ENCODE results near the gene C1orf105. TPM values are rescaled to one million over a fixed set of nuclear protein-coding genes. Genes with fewer than 3 reads are reported as not detected.

Gene C1orf105
- total RNA-seq, 1 donor from 2014 or later = 6.5 TPM

- DNase-seq (ENCODE audit: low spot score) = peak; percentile 80
- intact Hi-C loops (cut with DNase I) = loop anchor here (2.0 to 10.0 kb wide), 2 partner anchors 269 to 445 kb away; no protein-coding TSS in a partner anchor
These were observed 29.4 kb downstream of the C1orf105 start for GRCh38 chr1:172449585-172450523.

GRCh38 chr1:172450524-172450885 lies 30.0 kb downstream of the C1orf105 start:
- DNase-seq (ENCODE audit: low spot score) = no peak
- intact Hi-C loops (cut with DNase I) = loop anchor here (2.0 kb wide), 1 partner anchor 268 kb away; no protein-coding TSS in a partner anchor

GRCh38 chr1:172451002-172451443 lies 30.5 kb downstream of the C1orf105 start:
- intact Hi-C loops (cut with DNase I) = loop anchor here (2.0 kb wide), 1 partner anchor 268 kb away; no protein-coding TSS in a partner anchor
- DNase-seq (ENCODE audit: low spot score) = no peak

- intact Hi-C loops (cut with DNase I) = no loop called here
- DNase-seq (ENCODE audit: low spot score) = no peak
These were observed 32.2 kb downstream of the C1orf105 start for GRCh38 chr1:172452536-172453152.

GRCh38 chr1:172453153-172453545 lies 32.7 kb downstream of the C1orf105 start:
- DNase-seq (ENCODE audit: low spot score) = no peak
- intact Hi-C loops (cut with DNase I) = no loop called here

GRCh38 chr1:172453607-172454006 lies 33.1 kb downstream of the C1orf105 start:
- intact Hi-C loops (cut with DNase I) = no loop called here
- no peak for DNase-seq (ENCODE audit: low spot score)

- intact Hi-C loops (cut with DNase I) = no loop called here
- DNase-seq (ENCODE audit: low spot score) = no peak
These were observed 35.0 kb downstream of the C1orf105 start for GRCh38 chr1:172455451-172455850.

- no peak for DNase-seq (ENCODE audit: low spot score)
- intact Hi-C loops (cut with DNase I) = no loop called here
These were observed 35.9 kb downstream of the C1orf105 start for GRCh38 chr1:172456344-172456769.

GRCh38 chr1:172457479-172458130 lies 37.1 kb downstream of the C1orf105 start:
- intact Hi-C loops (cut with DNase I) = no loop called here
- no peak for DNase-seq (ENCODE audit: low spot score)

- intact Hi-C loops (cut with DNase I) = no loop called here
- DNase-seq (ENCODE audit: low spot score) = no peak
These were observed 39.7 kb downstream of the C1orf105 start for GRCh38 chr1:172460177-172460576.

GRCh38 chr1:172460887-172461315 lies 40.4 kb downstream of the C1orf105 start:
- intact Hi-C loops (cut with DNase I) = no loop called here
- no peak for DNase-seq (ENCODE audit: low spot score)

GRCh38 chr1:172465617-172466016 lies 45.1 kb downstream of the C1orf105 start:
- intact Hi-C loops (cut with DNase I) = no loop called here
- no peak for DNase-seq (ENCODE audit: low spot score)

- DNase-seq (ENCODE audit: low spot score) = no peak
- intact Hi-C loops (cut with DNase I) = no loop called here
These were observed 46.4 kb downstream of the C1orf105 start for GRCh38 chr1:172466795-172467407.

GRCh38 chr1:172467446-172467845 lies 47.0 kb downstream of the C1orf105 start:
- intact Hi-C loops (cut with DNase I) = no loop called here
- DNase-seq (ENCODE audit: low spot score) = no peak

GRCh38 chr1:172468296-172468695 lies 47.8 kb downstream of the C1orf105 start:
- no peak for DNase-seq (ENCODE audit: low spot score)
- intact Hi-C loops (cut with DNase I) = no loop called here

- intact Hi-C loops (cut with DNase I) = no loop called here
- no peak for DNase-seq (ENCODE audit: low spot score)
These were observed 49.2 kb downstream of the C1orf105 start for GRCh38 chr1:172469717-172470116.

- no peak for DNase-seq (ENCODE audit: low spot score)
- intact Hi-C loops (cut with DNase I) = no loop called here
These were observed 49.7 kb downstream of the C1orf105 start for GRCh38 chr1:172470149-172470548.

GRCh38 chr1:172471666-172472065 lies 51.2 kb downstream of the C1orf105 start:
- no peak for DNase-seq (ENCODE audit: low spot score)
- intact Hi-C loops (cut with DNase I) = no loop called here

- DNase-seq (ENCODE audit: low spot score) = no peak
- intact Hi-C loops (cut with DNase I) = no loop called here
These were observed 52.0 kb downstream of the C1orf105 start for GRCh38 chr1:172472495-172472894.

GRCh38 chr1:172473302-172473701 lies 52.8 kb downstream of the C1orf105 start:
- intact Hi-C loops (cut with DNase I) = no loop called here
- no peak for DNase-seq (ENCODE audit: low spot score)
